HG03196 (cell line): ENCODE measurements around the gene CDK6.

ENCODE experiments used
- ATAC-seq: cut with Tn5 transposase; IDR thresholded peaks from one replicate; pipeline ENCODE4 v1.9.1; 2021; ENCODE audit not compliant: unreplicated experiment

CDK6 gene

DNA sequence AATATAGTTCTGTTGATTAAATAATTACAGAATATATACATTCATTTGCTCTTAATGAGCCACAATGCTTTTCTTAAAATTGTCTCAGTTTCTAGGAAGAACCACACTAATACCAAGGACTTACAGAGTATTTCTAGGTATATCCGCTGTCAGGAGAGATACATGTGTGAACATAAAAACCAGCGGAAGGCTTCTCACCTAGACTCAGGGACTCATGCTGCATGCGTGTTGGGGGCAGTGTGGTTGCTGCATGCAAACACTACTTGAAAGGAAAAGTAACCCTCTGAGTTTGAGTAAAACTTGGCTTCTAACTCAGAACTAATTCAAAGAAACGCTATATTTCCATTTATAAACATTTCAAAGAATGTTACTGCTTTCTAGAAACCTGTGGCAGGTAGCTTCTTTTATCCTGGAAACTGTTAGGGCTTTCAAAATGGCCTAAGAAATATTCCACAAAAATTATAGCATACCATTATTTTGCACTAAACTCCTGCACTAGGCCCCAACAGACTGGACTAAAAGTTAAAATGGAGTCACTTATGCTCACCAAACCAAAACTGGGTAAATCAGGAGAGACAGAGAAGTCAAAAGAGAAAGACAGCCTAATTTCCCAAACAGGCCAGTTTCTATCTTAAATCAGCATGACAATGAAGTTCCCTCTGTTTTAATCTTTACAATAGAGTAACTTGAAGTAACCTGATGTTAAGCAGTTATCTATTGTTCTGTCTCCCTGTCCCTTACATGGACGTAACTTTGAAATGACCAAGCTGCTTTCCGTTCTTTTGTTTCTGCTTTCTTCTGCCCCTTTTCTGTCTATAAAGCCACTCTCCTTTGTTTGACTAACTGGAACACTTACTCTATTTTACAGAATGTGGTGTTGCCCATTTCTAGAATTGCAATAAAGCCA lies 151.0 kb downstream of the CDK6 start:
- no peak for ATAC-seq

DNA sequence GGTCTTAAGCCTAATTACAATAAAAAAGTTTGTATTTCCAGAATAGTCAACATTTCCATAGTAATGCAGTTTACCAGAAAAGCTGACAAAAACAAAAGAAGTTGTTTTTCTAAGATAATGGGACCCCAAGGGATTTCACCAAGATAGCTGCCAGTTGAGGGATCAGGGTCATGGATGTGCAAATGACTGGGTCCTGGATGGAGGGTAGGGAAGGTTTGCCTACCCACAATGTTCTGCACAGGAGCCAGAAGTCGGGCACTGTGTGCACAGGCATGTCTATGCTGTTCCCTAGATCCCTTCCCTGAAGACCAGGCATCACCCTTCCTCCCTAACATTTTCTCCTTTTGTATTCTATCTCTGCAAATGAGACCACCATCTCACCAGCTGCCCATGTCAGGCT lies 152.1 kb downstream of the CDK6 start:
- no peak for ATAC-seq

DNA sequence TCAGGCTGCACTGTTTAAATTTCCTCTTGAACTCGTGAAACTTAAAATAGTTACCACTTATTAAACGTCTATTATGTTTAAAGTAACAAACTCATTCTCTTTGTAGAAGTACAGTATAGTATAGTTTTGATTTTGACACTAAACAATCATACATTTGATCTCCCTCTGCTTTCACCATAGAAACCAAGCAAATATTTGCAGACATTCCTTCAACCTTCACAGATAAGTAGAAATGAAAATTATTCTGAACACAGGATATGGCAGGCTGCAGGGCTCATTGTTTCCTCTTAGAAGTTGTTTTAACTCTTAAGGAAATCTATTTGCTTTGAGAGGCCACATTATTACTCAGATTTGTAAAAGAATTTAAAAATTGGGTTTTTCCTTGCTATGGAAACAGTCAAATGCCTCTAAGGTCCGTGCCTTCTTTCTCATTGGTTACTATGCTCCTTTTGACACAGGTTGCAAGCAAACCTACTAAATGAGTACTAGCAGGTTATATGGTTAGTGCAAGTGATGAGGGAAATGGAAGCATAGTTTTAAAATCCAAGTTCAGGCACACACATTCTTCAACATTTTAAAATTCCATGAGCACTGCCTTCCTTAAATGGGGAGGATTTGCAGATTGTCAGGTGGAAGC lies 153.4 kb downstream of the CDK6 start:
- no peak for ATAC-seq

DNA sequence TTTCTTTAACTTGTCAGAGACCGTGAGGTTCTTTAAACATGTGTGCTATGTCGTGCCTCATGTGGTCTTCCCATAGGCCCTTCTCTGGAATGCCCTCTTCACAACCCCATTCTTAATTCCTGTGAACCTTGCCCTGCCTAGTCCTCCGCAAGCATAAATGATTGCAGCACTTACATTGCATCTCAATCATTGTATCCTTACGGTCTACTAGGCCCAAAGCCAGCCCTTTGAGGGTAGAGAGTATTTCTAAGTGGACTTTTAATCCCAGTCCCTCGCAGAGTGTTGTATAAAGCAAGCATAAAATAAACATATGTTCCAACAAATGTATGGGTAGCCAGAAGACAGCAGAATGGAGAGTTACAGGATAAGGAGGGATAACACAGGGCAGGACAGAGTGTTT lies 154.0 kb downstream of the CDK6 start:
- ATAC-seq = no peak

DNA sequence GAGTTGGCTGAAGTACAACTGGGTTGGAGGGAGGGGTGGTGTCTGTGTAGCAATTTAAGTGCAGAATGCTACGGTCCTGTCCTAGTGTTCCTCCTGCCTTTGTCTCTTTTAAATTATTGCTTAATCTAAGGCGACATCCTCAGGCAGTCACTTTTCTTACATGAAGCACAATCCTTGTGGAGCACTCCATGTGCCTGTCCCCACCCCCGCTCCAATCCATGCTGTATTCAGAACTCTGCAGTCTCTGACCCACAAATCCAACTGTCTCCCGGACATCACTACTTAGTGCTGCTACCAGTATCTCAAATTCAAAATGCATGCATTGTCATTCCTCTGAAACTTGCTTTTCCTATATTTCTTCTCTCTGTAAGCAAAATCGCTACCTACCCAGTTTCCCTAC lies 154.7 kb downstream of the CDK6 start:
- ATAC-seq = no peak

DNA sequence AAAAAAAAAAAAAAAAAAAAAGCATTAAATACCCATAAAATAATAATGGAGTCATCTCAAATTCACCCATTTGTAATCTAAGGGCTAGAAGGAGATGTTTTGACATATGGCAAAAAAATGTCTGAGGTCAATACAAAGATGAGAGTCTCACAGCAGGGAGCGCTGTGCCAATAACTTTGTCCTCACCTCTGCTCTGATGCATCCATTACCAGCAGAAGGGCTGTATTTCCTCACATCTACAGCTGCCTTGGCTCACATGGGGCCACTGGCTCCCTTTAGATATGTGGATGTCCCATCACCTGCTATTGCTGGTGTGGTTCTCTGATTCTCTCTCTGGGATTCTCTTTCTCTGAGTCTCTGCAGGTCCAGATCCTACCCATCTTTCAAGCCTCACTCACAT lies 155.9 kb downstream of the CDK6 start:
- no peak for ATAC-seq

DNA sequence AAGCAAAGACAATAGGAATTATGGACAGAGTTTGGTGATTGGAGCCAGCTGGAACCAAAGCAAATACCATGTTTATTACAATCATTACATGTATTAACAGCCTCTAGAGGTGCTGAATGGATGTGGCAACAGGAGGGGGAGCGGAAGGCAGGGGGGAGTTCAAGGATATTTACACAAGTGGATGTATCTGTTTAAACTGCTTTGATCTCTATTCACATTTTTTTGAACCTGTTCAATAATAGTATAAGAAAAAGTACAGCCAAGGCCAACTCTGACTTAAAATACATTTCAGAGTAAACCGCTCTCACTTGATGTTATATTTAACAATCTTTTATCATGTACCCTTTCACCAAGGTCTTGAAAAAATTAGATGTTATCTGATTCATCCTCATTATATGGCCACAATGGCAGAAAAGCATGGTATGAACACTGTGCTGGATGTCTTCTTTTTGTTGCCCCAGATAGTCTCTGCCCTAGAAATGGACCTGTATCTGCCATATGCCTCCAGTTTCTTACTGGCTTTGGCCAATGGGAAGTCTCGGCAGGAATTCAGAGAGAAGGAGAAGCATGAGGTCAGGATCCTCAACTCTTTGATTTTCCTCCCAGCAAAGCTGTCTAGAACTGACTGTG lies 158.0 kb downstream of the CDK6 start:
- ATAC-seq = no peak

DNA sequence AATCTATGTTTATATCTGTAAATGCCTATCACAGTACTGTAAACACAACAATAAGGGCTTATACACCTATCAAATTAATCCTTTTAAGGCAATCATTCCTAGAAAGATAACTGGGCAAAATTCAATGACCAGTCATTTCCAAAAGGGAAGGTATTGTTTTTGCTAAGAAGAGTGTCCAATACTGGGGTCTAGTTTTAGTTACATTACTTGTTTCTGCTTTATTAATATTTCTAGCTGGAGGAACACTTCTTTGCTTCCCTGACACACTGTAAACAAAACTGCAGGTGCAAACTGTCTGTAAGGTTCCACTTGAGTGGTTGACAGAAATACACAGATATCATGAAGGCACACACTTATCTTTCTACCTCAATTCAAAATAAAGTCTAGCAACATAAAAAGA lies 162.0 kb downstream of the CDK6 start:
- ATAC-seq = peak; percentile 50

DNA sequence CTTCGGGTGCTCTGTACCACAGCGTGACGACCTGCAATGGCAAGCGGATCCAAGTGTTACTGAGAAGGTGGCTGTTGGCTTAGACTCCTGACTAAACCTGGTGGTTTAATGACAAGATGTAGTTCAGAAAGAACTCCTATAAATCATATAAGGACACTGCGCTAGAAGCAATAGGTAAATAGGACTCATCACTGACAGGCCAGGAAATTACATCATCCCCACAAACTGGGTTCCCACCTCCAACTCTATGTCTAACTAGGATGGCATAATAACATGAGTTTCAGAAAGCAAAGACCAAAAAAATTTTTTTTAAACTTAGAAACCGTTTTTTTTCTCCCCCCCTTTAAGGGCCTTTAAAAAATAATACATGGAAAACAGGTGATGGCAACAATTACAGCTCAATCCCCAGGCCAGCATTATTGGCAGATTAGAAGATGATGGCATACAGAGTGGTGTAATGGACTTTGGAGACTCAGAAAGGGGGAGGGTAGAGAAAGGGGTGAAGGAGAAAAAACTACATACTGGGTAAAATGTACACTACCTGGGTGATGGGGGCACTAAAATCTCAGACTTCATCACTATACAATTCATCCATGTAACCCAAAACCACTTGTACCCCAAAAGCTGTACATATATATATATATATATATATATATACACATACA lies 164.7 kb downstream of the CDK6 start:
- no peak for ATAC-seq

DNA sequence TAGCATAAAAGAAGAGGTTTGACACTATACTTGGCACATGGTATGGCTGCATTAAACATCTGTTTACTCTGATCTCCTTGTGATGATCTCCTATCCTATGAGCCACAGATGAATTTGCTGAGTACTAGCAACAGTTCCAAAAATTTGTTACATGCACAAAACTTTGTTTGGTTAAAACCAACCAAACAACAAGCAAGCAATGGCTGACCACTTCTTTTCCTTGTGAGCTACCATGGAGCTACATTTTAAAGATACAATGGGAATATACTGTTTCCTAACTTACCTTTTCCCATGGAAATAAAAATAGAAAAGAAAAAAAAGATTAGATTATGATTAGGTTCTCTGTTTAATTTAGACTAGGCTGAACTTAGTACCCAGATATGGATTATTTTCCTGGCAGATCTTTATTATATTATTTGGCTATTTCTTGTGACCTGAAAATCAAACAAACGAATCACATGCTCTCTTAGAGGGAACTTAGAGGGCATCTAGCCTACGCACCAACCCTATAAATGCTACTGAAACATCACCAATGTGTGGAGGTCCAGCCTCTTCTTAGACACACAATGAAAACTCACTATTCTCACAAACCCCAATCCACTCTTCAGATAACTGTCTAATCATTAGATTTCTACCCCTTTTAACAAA lies 166.0 kb downstream of the CDK6 start:
- ATAC-seq = no peak

DNA sequence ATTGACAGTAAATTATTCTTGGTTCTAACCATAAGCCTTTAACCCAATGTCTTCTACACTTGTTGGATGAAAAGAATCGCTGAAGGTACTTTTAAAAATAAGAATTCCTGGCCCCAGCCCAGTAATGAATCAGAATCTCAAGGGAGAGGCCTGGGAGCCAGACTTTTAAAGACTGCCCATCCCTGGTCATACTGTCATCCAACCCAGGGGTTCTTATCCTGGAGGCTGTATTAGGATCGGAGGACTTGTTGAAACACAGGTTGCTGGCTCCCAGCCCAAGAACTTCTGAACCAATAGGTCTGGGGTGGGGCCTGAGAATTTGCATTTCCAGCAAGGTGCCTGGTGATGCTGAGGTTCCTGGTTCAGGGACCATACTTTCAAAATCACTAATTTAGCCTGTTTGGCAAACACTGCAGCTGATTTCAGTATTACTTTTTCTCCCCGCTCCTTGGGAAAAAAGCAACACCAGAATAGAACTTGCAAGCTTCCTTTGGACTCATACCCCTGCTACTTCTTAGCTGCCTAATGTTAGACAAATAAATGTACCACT lies 166.7 kb downstream of the CDK6 start:
- ATAC-seq = no peak

DNA sequence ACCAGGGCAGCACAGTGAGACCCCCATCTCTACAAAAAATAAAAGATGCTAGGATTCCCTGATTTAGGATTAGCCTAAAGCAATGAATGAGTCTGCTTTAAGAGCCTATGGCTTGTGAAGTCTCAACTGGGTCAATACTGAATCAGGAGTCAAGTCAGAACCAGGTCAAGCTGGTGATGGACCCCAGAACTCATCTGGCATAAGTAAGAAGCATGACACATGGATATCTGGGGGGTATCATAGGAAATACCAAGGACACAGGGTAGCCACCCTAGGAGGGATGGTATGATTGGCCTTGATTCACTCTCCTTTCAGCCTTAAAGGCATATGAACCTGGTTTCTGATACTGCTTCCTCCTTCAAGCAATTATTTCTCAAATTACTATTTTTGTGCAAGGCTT lies 167.8 kb downstream of the CDK6 start:
- ATAC-seq = no peak

DNA sequence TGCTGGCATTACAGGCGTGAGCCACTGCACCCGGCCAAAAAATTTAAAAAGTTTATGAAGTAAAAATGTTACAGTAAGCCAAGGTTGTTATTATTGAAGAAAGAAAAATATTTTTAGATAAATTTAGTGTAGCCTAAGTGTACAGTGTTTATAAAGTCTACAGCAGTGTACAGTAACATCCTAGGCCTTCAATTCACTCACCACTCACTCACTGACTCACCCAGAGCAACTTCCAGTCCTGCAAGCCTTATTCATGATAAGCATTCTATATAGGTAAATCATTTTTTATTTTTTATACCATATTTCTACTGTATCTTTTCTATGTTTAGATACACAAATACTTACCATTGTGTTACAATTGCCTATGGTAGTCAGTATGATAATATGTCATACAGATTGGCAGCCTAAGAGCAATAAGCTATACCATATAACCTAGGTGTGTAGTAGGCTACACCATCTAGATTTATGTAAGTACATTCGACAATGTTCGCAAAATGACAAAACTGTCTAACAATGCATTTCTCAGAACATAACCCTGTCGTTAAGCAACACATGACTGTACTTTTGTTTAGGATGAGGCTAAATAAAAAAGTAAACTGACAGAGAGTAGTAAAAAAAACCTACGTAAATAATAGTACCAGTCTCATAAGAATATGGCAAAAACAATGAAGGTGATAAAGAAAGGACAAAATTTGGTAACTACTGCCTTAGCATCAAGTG lies 168.4 kb downstream of the CDK6 start:
- no peak for ATAC-seq

DNA sequence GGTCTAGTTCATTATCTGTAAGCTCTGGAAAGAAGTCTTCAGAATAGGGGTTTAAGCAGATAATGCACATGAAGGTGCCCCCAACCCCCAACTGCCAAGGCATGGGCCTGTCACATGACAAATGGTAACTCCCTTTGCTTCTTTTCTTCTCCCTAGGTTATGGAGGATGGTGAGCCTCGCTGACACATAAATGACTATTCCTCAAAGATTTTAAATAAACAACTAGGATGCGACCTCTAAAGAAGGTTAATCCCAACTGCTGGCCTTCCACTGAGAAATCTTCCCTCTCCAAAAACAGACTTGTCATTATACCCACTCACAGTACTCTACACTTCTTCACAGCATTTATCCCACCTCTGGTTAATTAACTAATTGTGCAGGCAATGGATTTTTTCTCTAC lies 170.4 kb downstream of the CDK6 start:
- ATAC-seq = no peak

DNA sequence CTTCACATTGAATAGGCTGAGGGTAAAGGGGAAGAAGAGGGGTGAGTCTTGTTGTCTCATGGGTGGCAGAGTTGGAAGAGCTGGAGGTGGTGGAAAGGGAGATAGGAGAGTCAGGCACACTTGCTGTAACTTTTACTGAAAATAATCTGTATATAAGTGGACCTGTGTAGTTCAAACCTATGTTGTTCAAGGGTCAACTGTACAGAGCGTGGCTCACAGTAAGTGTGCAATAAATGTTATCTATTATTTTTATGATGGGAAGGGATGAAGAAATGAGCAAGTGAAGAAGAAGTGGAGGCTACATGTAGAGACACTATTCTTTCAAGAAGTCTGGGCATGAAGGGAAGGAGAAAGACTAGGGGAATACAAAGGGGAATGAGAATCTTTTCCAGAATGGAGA lies 174.7 kb downstream of the CDK6 start:
- no peak for ATAC-seq

DNA sequence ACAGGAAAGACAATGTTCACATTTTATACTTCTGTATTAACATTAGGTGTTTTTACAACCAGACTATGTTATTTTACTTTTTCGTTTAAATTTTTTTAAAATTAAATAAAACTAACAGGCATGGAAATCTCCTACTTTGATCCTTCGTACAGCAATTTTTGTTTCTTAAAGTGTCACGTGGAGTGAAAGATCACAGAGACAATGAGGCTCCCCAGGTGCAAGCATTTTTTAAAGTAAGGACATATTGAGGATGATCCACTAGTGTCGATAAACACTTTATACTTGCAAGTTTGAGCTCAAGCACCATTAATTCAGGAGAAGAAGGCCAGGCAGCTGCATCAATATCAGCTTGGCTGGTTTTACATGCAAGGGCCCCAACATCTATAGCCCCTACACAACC lies 177.7 kb downstream of the CDK6 start:
- ATAC-seq = no peak

DNA sequence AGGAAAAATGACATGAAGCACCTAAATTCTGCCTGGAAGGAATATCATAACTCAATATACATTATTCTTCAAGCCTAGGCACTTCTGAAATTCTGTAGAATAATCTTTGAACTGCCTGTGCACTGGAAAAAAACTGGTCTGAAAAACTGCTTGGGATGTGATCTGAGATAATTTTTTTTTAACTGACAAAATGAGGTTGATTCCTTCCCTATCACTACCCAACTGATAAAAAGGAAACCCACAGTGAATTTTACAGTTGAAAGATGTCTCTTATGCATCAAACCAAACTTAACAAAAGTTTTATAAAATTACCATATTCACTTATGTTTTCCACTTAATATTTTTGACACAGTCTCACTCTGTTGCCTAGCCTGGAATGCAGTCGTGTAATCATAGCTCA lies 179.0 kb downstream of the CDK6 start:
- ATAC-seq = no peak

DNA sequence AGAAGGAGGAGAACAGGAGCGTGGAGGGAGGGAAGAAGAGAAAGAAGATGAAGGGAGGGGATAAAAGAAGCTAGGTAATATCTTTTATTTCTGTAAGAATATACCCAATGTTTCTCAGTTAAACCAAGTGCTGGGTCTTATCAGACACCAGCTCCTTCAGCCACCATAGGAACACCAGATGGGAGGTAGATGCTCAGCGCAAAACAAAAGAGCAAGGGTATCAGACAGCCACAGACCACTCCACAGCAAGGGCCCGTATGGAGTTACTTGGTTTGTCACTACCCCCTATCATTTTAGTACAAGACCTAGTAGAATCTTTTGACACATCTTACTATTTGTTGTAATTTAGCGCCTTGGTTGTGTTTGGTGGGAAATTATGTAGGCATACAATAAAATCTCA lies 180.3 kb downstream of the CDK6 start:
- ATAC-seq = no peak

DNA sequence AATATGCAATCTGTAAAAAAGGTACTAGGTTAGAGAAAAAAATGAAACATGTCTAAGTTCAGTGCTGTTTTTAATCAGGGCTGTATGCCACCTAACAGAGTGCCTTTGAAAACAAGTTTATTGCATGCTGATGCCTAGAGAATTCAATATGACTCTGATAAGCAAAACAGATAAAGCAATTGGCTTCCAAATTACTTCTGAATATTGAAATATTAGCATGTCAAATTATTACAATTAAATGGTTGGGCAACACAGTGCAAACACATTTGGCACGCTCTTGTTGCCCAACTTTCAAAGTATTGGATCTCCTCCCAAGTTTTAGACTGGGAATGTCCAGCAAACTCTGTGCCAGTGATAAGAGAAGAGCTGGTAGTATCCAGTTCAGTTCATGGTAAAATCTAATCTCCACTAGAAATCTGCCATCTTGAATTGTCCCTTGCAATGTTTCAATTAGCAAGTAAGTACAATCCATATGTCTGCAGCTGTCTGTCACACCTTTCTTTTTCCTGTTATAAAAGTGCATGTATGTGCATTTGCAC lies 181.0 kb downstream of the CDK6 start:
- ATAC-seq = no peak

DNA sequence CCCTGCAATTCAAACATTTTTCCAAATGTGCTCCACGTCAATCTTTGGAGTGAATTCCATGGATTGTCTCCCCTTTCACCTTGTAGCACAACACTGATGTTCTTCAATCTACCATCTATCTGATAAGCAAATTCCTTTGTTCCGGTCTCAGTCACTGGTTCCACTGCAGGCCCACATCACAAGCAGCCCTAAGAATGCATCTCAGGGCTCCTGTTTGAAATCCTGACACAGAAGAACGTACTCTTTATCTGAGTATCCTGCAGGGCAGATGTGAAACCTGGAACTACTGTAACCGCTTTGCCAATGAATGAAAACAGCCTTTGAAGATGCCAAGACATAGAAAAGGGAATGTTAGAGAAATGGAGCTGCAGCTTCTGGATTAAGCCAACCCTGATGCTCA lies 183.2 kb downstream of the CDK6 start:
- no peak for ATAC-seq
